CD8-positive, alpha-beta memory T cell (primary cell): ENCODE results near the gene MACROH2A1. TPM values are rescaled to one million over a fixed set of nuclear protein-coding genes. Genes with fewer than 3 reads are reported as not detected.

Experiments
- CTCF ChIA-PET: fragments of 350-600 bp; sonication (Branson Sonifier 250); formaldehyde crosslinking; loops from one replicate; lab custom pipeline; 2021; ENCODE audit warnings: antibody characterized with exemption; lab: Charles Lee
- POLR2A ChIA-PET: fragments of 350-600 bp; sonication (Branson Sonifier 250); formaldehyde crosslinking; loops from one replicate; lab custom pipeline; 2021; ENCODE audit warnings: antibody characterized with exemption; lab: Charles Lee
- DNase-seq, 5 donors: peaks; one replicate each; pipeline versions ENCODE4 v3.0.0 to v3.0.0-alpha.2; 2020 to 2022; ENCODE audit warnings: mixed read lengths in 1 of 5
- H3K27ac ChIP-seq: one replicate; pipeline ENCODE4 v1.7.0; 2013; ENCODE audit warnings: low read depth, mild to moderate bottlenecking, low read length, moderate library complexity
- H3K27me3 ChIP-seq: 2 replicates; pipeline ENCODE4 v1.7.0; 2013; ENCODE audit warnings: low read length, mild to moderate bottlenecking; ENCODE audit not compliant: insufficient read depth, poor library complexity, severe bottlenecking
- H3K36me3 ChIP-seq: 2 replicates; pipeline ENCODE4 v1.7.0; 2013; ENCODE audit warnings: mild to moderate bottlenecking, low read length, moderate library complexity; ENCODE audit not compliant: insufficient read depth
- H3K4me1 ChIP-seq: 2 replicates; pipeline ENCODE4 v1.7.0; 2013; ENCODE audit warnings: mild to moderate bottlenecking, low read length, moderate library complexity; ENCODE audit not compliant: insufficient read depth
- H3K4me3 ChIP-seq: 2 replicates; pipeline ENCODE4 v1.7.0; 2013; ENCODE audit warnings: mild to moderate bottlenecking, low read length
- H3K9me3 ChIP-seq: 2 replicates; pipeline ENCODE4 v1.7.0; 2013; ENCODE audit warnings: mild to moderate bottlenecking, low read length
- H3K27ac Mint-ChIP-seq, 8 donors: one replicate each; pipeline ENCODE4 v1.8.0; 2020 to 2021; ENCODE audit warnings: mixed read lengths in 8 of 8, mild to moderate bottlenecking in 6 of 8, inconsistent platforms in 3 of 8, moderate library complexity in 3 of 8
- H3K27me3 Mint-ChIP-seq, 2 donors: one replicate each; pipeline ENCODE4 v1.8.0; 2020 to 2021; ENCODE audit warnings: mixed read lengths in 2 of 2, mild to moderate bottlenecking in 1 of 2, moderate library complexity in 1 of 2
- H3K36me3 Mint-ChIP-seq, 3 donors: one replicate each; pipeline ENCODE4 v1.8.0; 2020 to 2021; ENCODE audit warnings: mixed read lengths in 3 of 3, inconsistent platforms in 1 of 3, mild to moderate bottlenecking in 1 of 3
- H3K4me1 Mint-ChIP-seq, 3 donors: one replicate each; pipeline ENCODE4 v1.8.0; 2020 to 2021; ENCODE audit warnings: mixed read lengths in 3 of 3, inconsistent platforms in 1 of 3, mild to moderate bottlenecking in 1 of 3
- H3K4me3 Mint-ChIP-seq, 7 donors: one replicate each; pipeline ENCODE4 v1.8.0; 2020 to 2021; ENCODE audit warnings: mixed read lengths in 7 of 7, mild to moderate bottlenecking in 6 of 7, moderate library complexity in 4 of 7, inconsistent platforms in 2 of 7
- H3K9me3 Mint-ChIP-seq, 5 donors: one replicate each; pipeline ENCODE4 v1.8.0; 2020 to 2022; ENCODE audit warnings: mixed read lengths in 5 of 5, mild to moderate bottlenecking in 3 of 5, moderate library complexity in 2 of 5, inconsistent platforms in 1 of 5
- polyA plus RNA-seq: library from polyadenylated mRNA; unstranded; fragments of 300-500 nt; fragmentation: Illumina TruSeq; gene quantifications from one replicate; pipeline ENCODE4 v1.2.3, GENCODE V29; 2021
- total RNA-seq, 2 experiments: library from RNA; stranded (reverse); gene quantifications; one replicate each; pipeline ENCODE4 v1.2.3, GENCODE V29; 2021

MACROH2A1 gene
- total and polyA plus RNA-seq, 3 experiments from 2014 or later = 112 to 202 (median 199) TPM

- Mint-ChIP-seq H3K9me3 (no peaks in the 10 kb centered on the region), H3K36me3 (peaks cover 5 to 53% (median 8%) of the 10 kb centered on the region in 3 donors), H3K4me1 (peaks cover 80 to 98% (median 92%) of the 10 kb centered on the region in 3 donors), H3K27me3 (no peaks in the 10 kb centered on the region), H3K27ac (peak overlapping the region in 3 of 8 donors; percentile 32 to 72 (median 66)), H3K4me3 (peak overlapping the region in 1 of 7 donors; percentile 48)
- Histone ChIP-seq H3K27ac (no peak overlapping the region), H3K4me3 (no peak overlapping the region), H3K4me1 (peaks cover 59% of the 10 kb centered on the region), H3K9me3 (no peaks in the 10 kb centered on the region), H3K36me3 (peaks cover 11% of the 10 kb centered on the region), H3K27me3 (no peaks in the 10 kb centered on the region)
- CTCF ChIA-PET = no interaction called here
- no peak for DNase-seq
- POLR2A ChIA-PET = no interaction called here
Measured at GRCh38 chr5:135392256-135392655, 6.8 kb downstream of the MACROH2A1 start.

GRCh38 chr5:135391869-135392255, 7.2 kb downstream of the MACROH2A1 start:
- H3K27me3 ChIP-seq = no peaks in the 10 kb centered on the region
- H3K4me3 ChIP-seq = no peak overlapping the region
- Mint-ChIP-seq H3K9me3 (no peaks in the 10 kb centered on the region), H3K36me3 (peaks cover 9 to 57% (median 10%) of the 10 kb centered on the region in 3 donors), H3K4me1 (peaks cover 80 to 98% (median 92%) of the 10 kb centered on the region in 3 donors), H3K27ac (peak overlapping the region in 4 of 8 donors; percentile 8 to 72 (median 58)), H3K27me3 (no peaks in the 10 kb centered on the region), H3K4me3 (peak overlapping the region in 2 of 7 donors; percentile 24 to 48)
- POLR2A ChIA-PET = no interaction called here
- H3K36me3 ChIP-seq = peaks cover 11% of the 10 kb centered on the region
- CTCF ChIA-PET = no interaction called here
- peaks cover 57% of the 10 kb centered on the region for H3K4me1 ChIP-seq
- DNase-seq = no peak
- H3K9me3 ChIP-seq = no peaks in the 10 kb centered on the region
- H3K27ac ChIP-seq = no peak overlapping the region

- CTCF ChIA-PET = no interaction called here
- H3K27me3 Mint-ChIP-seq = no peaks in the 10 kb centered on the region
- peaks cover 52% of the 10 kb centered on the region for H3K4me1 ChIP-seq
- peaks cover 82 to 98% (median 86%) of the 10 kb centered on the region in 3 donors for H3K4me1 Mint-ChIP-seq
- H3K4me3 Mint-ChIP-seq = peak overlapping the region in 2 of 7 donors; percentile 4 to 24
- POLR2A ChIA-PET = no interaction called here
- peak overlapping the region in 3 of 8 donors; percentile 47 to 72 (median 49) for H3K27ac Mint-ChIP-seq
- H3K27me3 ChIP-seq = no peaks in the 10 kb centered on the region
- H3K27ac ChIP-seq = no peak overlapping the region
- H3K9me3 ChIP-seq = no peaks in the 10 kb centered on the region
- DNase-seq = no peak
- H3K36me3 ChIP-seq = peaks cover 11% of the 10 kb centered on the region
- no peak overlapping the region for H3K4me3 ChIP-seq
- H3K9me3 Mint-ChIP-seq = no peaks in the 10 kb centered on the region
- peaks cover 9 to 63% (median 14%) of the 10 kb centered on the region in 3 donors for H3K36me3 Mint-ChIP-seq
Measured at GRCh38 chr5:135391116-135391868, 7.7 kb downstream of the MACROH2A1 start.

- Mint-ChIP-seq H3K4me3 (no peak overlapping the region), H3K27me3 (no peaks in the 10 kb centered on the region), H3K36me3 (peaks cover 9 to 86% (median 20%) of the 10 kb centered on the region in 3 donors), H3K27ac (peak overlapping the region in 2 of 8 donors; percentile 44 to 58), H3K9me3 (no peaks in the 10 kb centered on the region), H3K4me1 (peaks cover 68 to 87% (median 68%) of the 10 kb centered on the region in 3 donors)
- peaks cover 35% of the 10 kb centered on the region for H3K4me1 ChIP-seq
- no peaks in the 10 kb centered on the region for H3K9me3 ChIP-seq
- peaks cover 19% of the 10 kb centered on the region for H3K36me3 ChIP-seq
- ChIA-PET CTCF (interaction anchor here (0.8 kb wide), 1 partner anchor 44 kb away, joined by 3 read pairs; no protein-coding TSS in a partner anchor), POLR2A (no interaction called here)
- no peak for DNase-seq
- H3K27ac ChIP-seq = no peak overlapping the region
- no peaks in the 10 kb centered on the region for H3K27me3 ChIP-seq
- H3K4me3 ChIP-seq = no peak overlapping the region
Measured at GRCh38 chr5:135388860-135389435, 10.1 kb downstream of the MACROH2A1 start.

GRCh38 chr5:135387629-135387960, 11.4 kb downstream of the MACROH2A1 start:
- H3K36me3 ChIP-seq = peaks cover 24% of the 10 kb centered on the region
- H3K27ac Mint-ChIP-seq = no peak overlapping the region
- H3K4me3 Mint-ChIP-seq = no peak overlapping the region
- no peaks in the 10 kb centered on the region for H3K9me3 ChIP-seq
- H3K9me3 Mint-ChIP-seq = no peaks in the 10 kb centered on the region
- no peaks in the 10 kb centered on the region for H3K27me3 ChIP-seq
- ChIA-PET CTCF (no interaction called here), POLR2A (no interaction called here)
- no peak for DNase-seq
- no peaks in the 10 kb centered on the region for H3K27me3 Mint-ChIP-seq
- H3K4me1 Mint-ChIP-seq = peaks cover 59 to 82% (median 59%) of the 10 kb centered on the region in 3 donors
- peak overlapping the region; percentile 27 for H3K27ac ChIP-seq
- H3K4me3 ChIP-seq = no peak overlapping the region
- peaks cover 9 to 90% (median 18%) of the 10 kb centered on the region in 3 donors for H3K36me3 Mint-ChIP-seq
- H3K4me1 ChIP-seq = peaks cover 28% of the 10 kb centered on the region

- Mint-ChIP-seq H3K4me1 (peaks cover 59 to 82% (median 59%) of the 10 kb centered on the region in 3 donors), H3K4me3 (no peak overlapping the region), H3K9me3 (no peaks in the 10 kb centered on the region), H3K27me3 (no peaks in the 10 kb centered on the region), H3K36me3 (peaks cover 13 to 90% (median 23%) of the 10 kb centered on the region in 3 donors), H3K27ac (peak overlapping the region in 2 of 8 donors; percentile 21 to 56)
- Histone ChIP-seq H3K9me3 (no peaks in the 10 kb centered on the region), H3K36me3 (peaks cover 24% of the 10 kb centered on the region), H3K27me3 (no peaks in the 10 kb centered on the region), H3K4me1 (peaks cover 26% of the 10 kb centered on the region), H3K4me3 (no peak overlapping the region), H3K27ac (peak overlapping the region; percentile 27)
- CTCF ChIA-PET = no interaction called here
- POLR2A ChIA-PET = no interaction called here
- no peak for DNase-seq
Measured at GRCh38 chr5:135386886-135387628, 12.0 kb downstream of the MACROH2A1 start.

GRCh38 chr5:135386096-135386495, 12.9 kb downstream of the MACROH2A1 start:
- H3K4me1 Mint-ChIP-seq = peaks cover 50 to 76% (median 50%) of the 10 kb centered on the region in 3 donors
- H3K4me3 ChIP-seq = no peak overlapping the region
- no peaks in the 10 kb centered on the region for H3K9me3 ChIP-seq
- H3K4me1 ChIP-seq = peaks cover 16% of the 10 kb centered on the region
- H3K27ac ChIP-seq = no peak overlapping the region
- no peak for DNase-seq
- POLR2A ChIA-PET = no interaction called here
- peaks cover 24% of the 10 kb centered on the region for H3K36me3 ChIP-seq
- no peaks in the 10 kb centered on the region for H3K9me3 Mint-ChIP-seq
- CTCF ChIA-PET = no interaction called here
- peak overlapping the region in 3 of 8 donors; percentile 31 to 51 (median 46) for H3K27ac Mint-ChIP-seq
- H3K4me3 Mint-ChIP-seq = no peak overlapping the region
- H3K36me3 Mint-ChIP-seq = peaks cover 13 to 89% (median 24%) of the 10 kb centered on the region in 3 donors
- no peaks in the 10 kb centered on the region for H3K27me3 ChIP-seq
- no peaks in the 10 kb centered on the region for H3K27me3 Mint-ChIP-seq
